Measurements from ENCODE around the gene TRIM10.

TRIM10 gene

GRCh38 chr6:30160785-30161531 lies at the start of gene TRIM10:
TRIM10 (minus strand) TSS chr6:30161211; CDS start chr6:30160858, 353 bp downstream.
- DNase-seq (ENCODE audit: low read depth) = no peak

- DNase-seq (ENCODE audit: low read depth) = no peak
Measured at GRCh38 chr6:30207619-30208295, 46.7 kb upstream of the TRIM10 start.

GRCh38 chr6:30206799-30207618 lies 46.0 kb upstream of the TRIM10 start:
- no peak for DNase-seq (ENCODE audit: low read depth)

- DNase-seq (ENCODE audit: low read depth) = no peak
Measured at GRCh38 chr6:30206152-30206551, 45.1 kb upstream of the TRIM10 start.

- no peak for DNase-seq (ENCODE audit: low read depth)
Measured at GRCh38 chr6:30204116-30204515, 43.1 kb upstream of the TRIM10 start.

- no peak for DNase-seq (ENCODE audit: low read depth)
Measured at GRCh38 chr6:30202366-30202765, 41.4 kb upstream of the TRIM10 start.

- DNase-seq (ENCODE audit: low read depth) = no peak
Measured at GRCh38 chr6:30200551-30201281, 39.7 kb upstream of the TRIM10 start.

- DNase-seq (ENCODE audit: low read depth) = no peak
Measured at GRCh38 chr6:30198166-30199084, 37.4 kb upstream of the TRIM10 start.

- DNase-seq (ENCODE audit: low read depth) = no peak
Measured at GRCh38 chr6:30196376-30196775, 35.4 kb upstream of the TRIM10 start.

GRCh38 chr6:30195951-30196350 lies 34.9 kb upstream of the TRIM10 start:
- no peak for DNase-seq (ENCODE audit: low read depth)

- DNase-seq (ENCODE audit: low read depth) = no peak
Measured at GRCh38 chr6:30194797-30195690, 34.0 kb upstream of the TRIM10 start.

GRCh38 chr6:30192076-30192475 lies 31.1 kb upstream of the TRIM10 start:
- DNase-seq (ENCODE audit: low read depth) = no peak

- DNase-seq (ENCODE audit: low read depth) = no peak
Measured at GRCh38 chr6:30188541-30188940, 27.5 kb upstream of the TRIM10 start.

- no peak for DNase-seq (ENCODE audit: low read depth)
Measured at GRCh38 chr6:30185846-30186484, 25.0 kb upstream of the TRIM10 start.

GRCh38 chr6:30184417-30185031 lies 23.5 kb upstream of the TRIM10 start:
- DNase-seq (ENCODE audit: low read depth) = no peak

GRCh38 chr6:30180145-30180544 lies 19.1 kb upstream of the TRIM10 start:
- DNase-seq (ENCODE audit: low read depth) = no peak

- no peak for DNase-seq (ENCODE audit: low read depth)
Measured at GRCh38 chr6:30178837-30179236, 17.8 kb upstream of the TRIM10 start.

- no peak for DNase-seq (ENCODE audit: low read depth)
Measured at GRCh38 chr6:30175765-30176164, 14.8 kb upstream of the TRIM10 start.

GRCh38 chr6:30172681-30173080 lies 11.7 kb upstream of the TRIM10 start:
- no peak for DNase-seq (ENCODE audit: low read depth)

All from activated gamma-delta T cell treated with anti-CD3 and anti-CD28 coated beads, Interleukin-2, amount 50 U/mL, for 16 hours (primary cell).